Activated CD4-positive, alpha-beta T cell treated with anti-CD3 and anti-CD28 coated beads, Interleukin-2, amount 50 U/mL, for 1 hour (primary cell): Measurements from ENCODE around the gene CDRT15L2.
"Not testable (repeated sequence)": the region's sequence is repeated elsewhere in the genome, so short reads cannot be mapped to it uniquely, and the experiment has no call there.

Experiments
- DNase-seq: peaks from one replicate; pipeline ENCODE4 v3.0.0-alpha.2; 2020

The CDRT15L2 gene

GRCh38 chr17:20583891-20584577 lies 4.5 kb downstream of the CDRT15L2 start:
- DNase-seq, result not testable (repeated sequence)

GRCh38 chr17:20588744-20589453 lies 9.4 kb downstream of the CDRT15L2 start:
- not testable (repeated sequence) for DNase-seq

GRCh38 chr17:20589454-20589810 lies 9.9 kb downstream of the CDRT15L2 start:
- not testable (repeated sequence) for DNase-seq

GRCh38 chr17:20591040-20591439 lies 11.5 kb downstream of the CDRT15L2 start:
- not testable (repeated sequence) for DNase-seq

- DNase-seq, result not testable (repeated sequence)
These were observed 26.0 kb downstream of the CDRT15L2 start for GRCh38 chr17:20605568-20605967.

- not testable (repeated sequence) for DNase-seq
These were observed 30.0 kb downstream of the CDRT15L2 start for GRCh38 chr17:20609490-20609889.

GRCh38 chr17:20611309-20611708 lies 31.8 kb downstream of the CDRT15L2 start:
- DNase-seq, result no peak

- DNase-seq, result no peak
These were observed 33.1 kb downstream of the CDRT15L2 start for GRCh38 chr17:20612635-20613034.

- DNase-seq, result no peak
These were observed 33.7 kb downstream of the CDRT15L2 start for GRCh38 chr17:20613248-20613647.

GRCh38 chr17:20613905-20614304 lies 34.4 kb downstream of the CDRT15L2 start:
- DNase-seq, result no peak

- DNase-seq, result not testable (repeated sequence)
These were observed 35.9 kb downstream of the CDRT15L2 start for GRCh38 chr17:20615461-20615860.
